Testis (tissue), 3 donors: ENCODE measurements around the gene PCDHA2. TPM values are rescaled to one million over a fixed set of nuclear protein-coding genes. Genes with fewer than 3 reads are reported as not detected.
A peak's percentile ranks its signal among the peaks of the same experiment; 100 is the strongest.
"Not testable (repeated sequence)": the region's sequence is repeated elsewhere in the genome, so short reads cannot be mapped to it uniquely, and the experiment has no call there.

ENCODE experiments used
- DNase-seq: peaks from one replicate; pipeline ENCODE4 v3.0.0-alpha.2; 2019
- H3K27ac ChIP-seq, 2 donors: fragments of 200-600 bp; sonication (generic); one replicate each; pipeline ENCODE4 v1.5.1; 2019
- H3K27me3 ChIP-seq: fragments of 200-600 bp; sonication (generic); one replicate; pipeline ENCODE4 v1.5.1; 2019
- H3K36me3 ChIP-seq: fragments of 200-600 bp; sonication (generic); one replicate; pipeline ENCODE4 v1.5.1; 2017; ENCODE audit warnings: low read depth; ENCODE audit errors: missing control alignments
- H3K4me1 ChIP-seq: fragments of 200-600 bp; sonication (generic); one replicate; pipeline ENCODE4 v1.5.1; 2019
- H3K4me3 ChIP-seq, 2 donors: fragments of 200-600 bp; sonication (generic); one replicate each; pipeline ENCODE4 v1.5.1; 2017 to 2019
- H3K9me3 ChIP-seq: fragments of 200-600 bp; sonication (generic); one replicate; pipeline ENCODE4 v1.5.1; 2017
- CTCF ChIP-seq, 3 experiments: fragments of 450-650 bp in 2 of 3; fragments of 200-600 bp in 1 of 3; sonication (generic) in 1 of 3; IDR thresholded peaks; one replicate each; pipeline ENCODE4 v1.5.1; 2016 to 2019; ENCODE audit warnings: antibody characterized with exemption in 3 of 3, mild to moderate bottlenecking in 2 of 3, moderate library complexity in 1 of 3
- POLR2A ChIP-seq: fragments of 450-650 bp; IDR thresholded peaks from one replicate; pipeline ENCODE4 v1.6.1; 2017; ENCODE audit warnings: antibody characterized with exemption, mild to moderate bottlenecking, moderate library complexity
- WGBS, 2 donors: methylation state at CpG; one replicate each; pipeline ENCODE4 v1.1.5; 2018; 5-methylcytosine and 5-hydroxymethylcytosine counted together
- intact Hi-C: fragments of 100-400 bp; cut with DNase I; formaldehyde crosslinking; loops from one replicate; pipeline ENCODE4 v1.15.1; 2023; ENCODE audit warnings: low total_unique reads
- polyA plus RNA-seq: library from polyadenylated mRNA; stranded (reverse); fragments of 350-450 nt; fragmentation: Illumina TruSeq; extraction: RNeasy Lipid Tissue Mini Kit (QIAGEN cat#74804); gene quantifications from one replicate; pipeline ENCODE4 v1.2.3, GENCODE V29; 2014; ENCODE audit warnings: low read depth, low replicate concordance; ENCODE audit not compliant: insufficient read depth
- total RNA-seq, 2 donors: library from RNA; depleted of rRNA; stranded (reverse); fragments of >200 nt; gene quantifications; one replicate each; pipeline ENCODE4 v1.2.3, GENCODE V29; 2016

PCDHA2 gene
- total and polyA plus RNA-seq, 3 donors from 2014 or later, result 0.57 to 1.3 (median 1.0) TPM

GRCh38 chr5:140821375-140822280 lies 27.0 kb downstream of the PCDHA2 start, which contains the start of gene PCDHA5:
TSS of gene PCDHA5 (plus strand) at chr5:140821613.
- H3K27ac ChIP-seq, result no peak within 1 kb of the TSS
- H3K27me3 ChIP-seq, result no peaks in the 10 kb centered on the region
- TF ChIP-seq POLR2A (no peak), CTCF (IDR thresholded peaks at IDR 0.05) (peak in 2 of 3 experiments; percentile 43 to 47)
- H3K4me3 ChIP-seq, result peak within 1 kb of the TSS in 1 of 2 donors; percentile 39
- no peaks in the 10 kb centered on the region for H3K36me3 ChIP-seq
- H3K4me1 ChIP-seq, result no peaks in the 10 kb centered on the region
- intact Hi-C loops, result no loop called here
- 15 to 19% methylated on average over 39 of the region's 39 CpGs for whole genome bisulfite sequencing, 2 donors
- peak; percentile 78 for DNase-seq
- H3K9me3 ChIP-seq, result no peaks in the 10 kb centered on the region

DNA sequence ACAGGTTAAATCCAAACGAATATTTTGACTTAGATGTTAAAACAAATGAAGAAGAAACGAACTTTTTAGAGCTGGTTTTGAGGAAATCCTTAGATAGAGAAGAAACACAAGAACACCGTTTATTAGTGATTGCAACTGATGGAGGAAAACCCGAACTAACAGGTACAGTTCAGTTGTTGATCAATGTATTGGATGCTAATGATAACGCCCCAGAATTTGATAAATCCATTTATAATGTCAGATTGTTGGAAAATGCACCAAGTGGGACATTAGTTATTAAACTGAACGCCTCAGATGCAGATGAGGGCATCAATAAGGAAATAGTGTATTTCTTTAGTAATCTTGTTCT lies 27.6 kb downstream of the PCDHA2 start:
- no peaks in the 10 kb centered on the region for H3K4me1 ChIP-seq
- no peaks in the 10 kb centered on the region for H3K9me3 ChIP-seq
- H3K27ac ChIP-seq, result no peak overlapping the region
- no peaks in the 10 kb centered on the region for H3K27me3 ChIP-seq
- TF ChIP-seq CTCF (IDR thresholded peaks at IDR 0.05) (no peak), POLR2A (no peak)
- no peak for DNase-seq
- intact Hi-C loops, result no loop called here
- 19 to 21% methylated on average over 6 of the region's 6 CpGs for WGBS, 2 donors
- H3K36me3 ChIP-seq, result no peaks in the 10 kb centered on the region
- peak overlapping the region in 1 of 2 donors; percentile 39 for H3K4me3 ChIP-seq

DNA sequence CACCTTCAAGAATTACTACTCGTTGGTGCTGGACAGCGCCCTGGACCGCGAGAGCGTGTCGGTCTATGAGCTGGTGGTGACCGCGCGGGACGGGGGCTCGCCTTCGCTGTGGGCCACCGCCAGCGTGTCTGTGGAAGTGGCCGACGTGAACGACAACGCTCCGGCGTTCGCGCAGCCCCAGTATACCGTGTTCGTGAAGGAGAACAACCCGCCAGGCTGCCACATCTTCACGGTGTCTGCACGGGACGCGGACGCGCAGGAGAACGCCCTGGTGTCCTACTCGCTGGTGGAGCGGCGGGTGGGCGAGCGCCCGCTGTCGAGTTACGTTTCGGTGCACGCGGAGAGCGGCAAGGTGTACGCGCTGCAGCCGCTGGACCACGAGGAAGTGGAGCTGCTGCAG lies 28.3 kb downstream of the PCDHA2 start:
- DNase-seq, H3K9me3 ChIP-seq, H3K27ac ChIP-seq, intact Hi-C loops, H3K4me1 ChIP-seq, H3K27me3 ChIP-seq, H3K36me3 ChIP-seq, H3K4me3 ChIP-seq: not testable (repeated sequence)
- WGBS, 2 donors, result 38 to 42% methylated on average over 11 to 48 of the region's 48 CpGs

- TF ChIP-seq CTCF (IDR thresholded peaks at IDR 0.05), result no peak
- TF ChIP-seq POLR2A, result no peak
- DNase-seq, result no peak
- no peak overlapping the region for H3K27ac ChIP-seq
- H3K4me1 ChIP-seq, result no peaks in the 10 kb centered on the region
- H3K4me3 ChIP-seq, result no peak overlapping the region
- intact Hi-C loops, result no loop called here
- no peaks in the 10 kb centered on the region for H3K9me3 ChIP-seq
- H3K36me3 ChIP-seq, result no peaks in the 10 kb centered on the region
- no peaks in the 10 kb centered on the region for H3K27me3 ChIP-seq
- WGBS, 2 donors, result 30 to 40% methylated on average over 2 to 33 of the region's 38 CpGs
Measured at GRCh38 chr5:140823475-140823874, 28.8 kb downstream of the PCDHA2 start.

DNA sequence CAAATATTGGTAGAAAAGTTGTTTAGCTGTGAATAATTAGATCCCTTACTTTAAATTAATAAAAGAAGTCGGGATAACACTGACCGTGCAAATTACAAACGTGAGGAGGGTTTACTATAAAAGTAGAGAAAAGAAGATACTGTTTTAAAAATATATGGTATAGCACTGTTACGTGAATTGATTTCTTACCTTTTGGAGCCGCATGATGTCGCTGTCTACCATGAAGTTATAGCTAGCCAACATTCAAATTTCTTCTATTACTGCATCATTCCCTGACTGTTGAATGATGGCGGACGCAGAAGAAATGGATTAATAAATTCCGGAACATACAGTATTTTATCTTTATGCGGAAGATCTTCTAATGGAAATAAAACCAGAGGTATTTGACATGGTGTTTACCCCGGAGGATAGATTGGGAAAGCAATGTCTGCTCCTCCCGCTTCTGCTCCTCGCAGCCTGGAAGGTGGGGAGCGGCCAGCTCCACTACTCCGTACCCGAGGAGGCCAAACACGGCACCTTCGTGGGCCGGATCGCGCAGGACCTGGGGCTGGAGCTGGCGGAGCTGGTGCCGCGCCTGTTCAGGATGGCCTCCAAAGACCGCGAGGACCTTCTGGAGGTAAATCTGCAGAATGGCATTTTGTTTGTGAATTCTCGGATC lies 33.2 kb downstream of the PCDHA2 start, which contains the start of gene PCDHA6:
PCDHA6 (plus strand) TSS at position 257 of the 658 bp plus-strand sequence; CDS start at position 389, 132 bp downstream.
- intact Hi-C loops, result no loop called here
- WGBS, 2 donors, result 12 to 18% methylated on average over 19 to 27 of the region's 27 CpGs
- peak within 1 kb of the TSS; percentile 6 to 33 for H3K4me3 ChIP-seq
- TF ChIP-seq POLR2A (no peak), CTCF (IDR thresholded peaks at IDR 0.05) (peak in 2 of 3 experiments; percentile 5 to 13)
- no peaks in the 10 kb centered on the region for H3K9me3 ChIP-seq
- no peak within 1 kb of the TSS for H3K27ac ChIP-seq
- H3K27me3 ChIP-seq, result no peaks in the 10 kb centered on the region
- no peaks in the 10 kb centered on the region for H3K36me3 ChIP-seq
- no peak for DNase-seq
- H3K4me1 ChIP-seq, result no peaks in the 10 kb centered on the region
